SW480 (cell line): ENCODE measurements around the gene HIF1AN.
"Not testable (repeated sequence)": the region's sequence is repeated elsewhere in the genome, so short reads cannot be mapped to it uniquely, and the experiment has no call there.

Source experiments
- DNase-seq: peaks from one replicate; pipeline ENCODE4 v3.0.0-alpha.2; 2016; ENCODE audit warnings: low spot score

The HIF1AN gene

DNA sequence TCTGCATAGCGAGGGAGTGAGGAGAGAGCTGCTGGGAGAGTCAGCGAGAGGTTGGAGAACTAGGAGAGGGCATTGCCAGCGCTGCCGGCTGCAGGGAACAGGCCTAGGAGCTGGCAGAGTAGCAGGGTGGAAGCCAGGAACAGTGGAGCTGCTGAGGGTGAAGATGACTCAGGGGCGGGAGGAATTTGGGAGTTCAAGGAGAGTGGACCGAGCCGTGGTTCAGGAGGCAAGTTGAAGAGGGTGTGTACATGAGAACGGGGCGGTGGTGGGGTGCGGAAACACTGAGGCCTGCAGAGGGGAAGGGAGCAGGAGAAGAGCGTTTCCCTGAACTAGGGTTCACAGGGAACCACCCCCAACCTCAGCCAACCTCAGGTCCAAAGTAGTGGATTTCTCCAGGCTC is 31.5 kb downstream of the HIF1AN start:
- no peak for DNase-seq

DNA sequence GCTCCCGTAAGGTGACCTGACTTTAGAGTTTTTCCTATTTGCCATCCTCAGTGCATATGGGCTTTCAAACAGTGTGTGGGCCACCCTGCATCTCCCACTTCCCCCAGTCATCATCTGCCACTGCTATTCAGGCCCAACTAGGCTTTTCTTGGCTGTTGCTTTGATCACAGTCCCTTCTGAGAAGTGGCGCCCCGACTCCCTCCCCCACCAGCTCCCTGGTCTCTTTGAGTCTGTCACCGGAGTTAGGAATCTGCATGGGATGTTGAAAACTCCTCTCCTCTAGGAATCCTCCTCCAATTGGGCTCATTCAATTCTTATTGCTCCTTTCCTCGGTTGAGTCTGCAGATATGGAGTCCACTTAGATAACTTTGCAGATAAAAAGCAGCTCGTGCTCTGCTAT is 32.1 kb downstream of the HIF1AN start:
- DNase-seq: no peak

DNA sequence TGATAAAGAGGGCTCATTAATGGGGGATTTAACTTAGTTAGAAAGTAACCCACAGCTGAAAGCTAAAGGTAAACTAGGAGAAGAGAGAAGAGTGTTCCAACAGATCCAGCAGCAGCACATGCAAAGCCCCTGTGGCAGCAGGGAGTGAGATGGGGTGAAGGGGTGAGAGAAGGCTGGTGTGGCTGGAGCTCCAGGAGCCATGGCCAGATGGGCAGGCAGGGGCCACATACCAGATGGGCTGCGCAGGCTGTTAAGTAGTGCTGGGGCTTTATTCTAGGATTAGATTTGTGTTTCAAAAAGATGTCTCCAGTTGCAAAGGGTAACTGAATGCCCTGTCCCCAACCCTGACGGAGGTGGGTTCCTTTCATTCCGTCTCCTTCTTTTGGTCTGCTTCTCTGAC is 33.2 kb downstream of the HIF1AN start:
- DNase-seq: no peak

DNA sequence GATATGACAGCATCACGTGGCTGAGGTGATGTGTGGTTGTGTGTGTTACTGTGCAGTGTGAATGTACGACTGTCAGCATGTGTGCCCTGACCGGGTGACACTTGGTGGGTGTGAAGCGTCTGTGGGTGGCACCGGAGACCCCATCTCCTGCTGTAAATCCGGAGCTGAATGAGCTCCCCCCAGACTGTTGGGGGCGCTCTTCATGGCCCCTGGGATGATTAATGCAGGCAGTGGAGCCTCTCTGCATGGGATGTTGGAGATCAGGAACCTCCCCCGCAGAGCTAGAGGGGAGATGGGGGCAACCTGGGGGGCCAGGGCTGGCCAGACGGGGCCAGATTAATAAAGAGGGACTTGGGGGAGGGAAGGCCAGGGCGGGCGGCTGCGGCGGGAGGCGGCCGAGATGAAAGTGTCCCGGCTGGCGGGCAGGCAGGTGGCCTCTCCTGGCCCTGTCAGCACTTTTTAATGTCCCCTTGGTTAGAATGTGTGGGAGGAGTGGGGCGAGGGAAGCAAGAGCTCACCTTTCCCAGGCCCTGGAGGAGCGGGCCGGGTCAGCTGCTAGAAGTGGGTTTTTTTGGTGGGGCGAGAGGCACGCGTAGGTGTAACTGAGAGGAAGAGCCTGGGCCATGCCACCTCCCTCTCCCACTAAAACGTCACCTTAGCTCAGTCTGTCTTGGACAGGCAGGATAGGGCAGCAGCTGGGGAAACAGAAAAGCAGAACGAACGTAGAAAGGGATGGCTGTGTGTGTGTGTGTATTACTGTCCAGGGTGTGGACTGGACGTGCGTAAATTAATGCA is 34.1 kb downstream of the HIF1AN start:
- peak; percentile 54 for DNase-seq

DNA sequence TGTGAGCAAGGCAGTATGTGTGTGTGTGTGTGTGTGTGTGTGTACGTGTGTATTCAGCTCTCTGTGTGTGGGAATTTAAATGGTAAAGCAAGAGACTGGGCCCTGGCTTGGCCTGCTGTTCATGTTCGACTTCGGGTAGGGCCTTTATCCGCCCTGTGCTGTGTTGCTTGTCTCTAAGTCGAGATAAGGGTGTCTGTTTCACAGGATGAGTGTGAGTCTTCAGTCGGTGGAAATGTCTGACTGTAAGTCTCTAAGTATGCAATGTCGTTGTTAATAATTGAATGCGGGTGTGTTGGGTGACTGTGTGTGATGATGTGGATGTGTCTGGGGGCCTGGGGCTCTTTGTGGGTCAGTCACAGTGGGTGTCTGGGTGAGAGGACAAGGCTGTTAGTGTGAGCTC is 34.8 kb downstream of the HIF1AN start:
- no peak for DNase-seq

DNA sequence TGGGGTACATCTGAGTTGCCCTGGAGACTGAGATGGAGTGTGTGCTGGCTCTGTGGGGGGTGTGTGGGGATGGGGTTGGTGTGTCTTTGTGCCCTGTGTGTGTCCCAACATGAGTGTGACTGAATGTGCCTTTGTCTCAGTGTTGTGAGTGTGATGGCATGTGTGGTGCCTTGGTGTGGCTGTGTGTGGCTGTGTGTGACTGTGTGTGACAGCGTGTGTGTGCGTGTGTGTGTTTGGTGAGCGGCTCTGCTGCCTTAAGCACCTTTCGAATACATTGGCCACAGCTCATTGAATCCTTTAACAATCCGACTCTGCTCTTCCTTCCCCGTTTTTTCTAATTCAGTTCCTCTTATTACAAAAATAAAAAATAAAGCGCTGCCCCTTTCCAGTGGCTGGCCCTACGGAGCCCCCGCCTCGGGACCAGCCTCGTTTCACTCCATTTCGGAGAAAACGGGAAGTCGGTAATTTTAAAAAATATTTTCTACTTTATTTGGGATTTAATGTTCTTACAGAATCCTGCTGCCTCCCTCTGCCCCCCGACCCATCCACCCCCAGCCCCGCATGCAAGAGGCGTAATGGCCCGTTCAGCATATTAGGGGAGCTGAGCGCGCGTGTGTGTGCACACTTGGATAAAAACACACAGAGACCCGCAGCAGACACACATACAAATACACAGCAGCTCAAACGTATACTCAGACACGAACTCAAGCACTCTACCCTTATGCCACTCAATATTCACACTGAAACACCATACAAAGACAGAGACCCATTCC is 35.5 kb downstream of the HIF1AN start:
- no peak for DNase-seq

DNA sequence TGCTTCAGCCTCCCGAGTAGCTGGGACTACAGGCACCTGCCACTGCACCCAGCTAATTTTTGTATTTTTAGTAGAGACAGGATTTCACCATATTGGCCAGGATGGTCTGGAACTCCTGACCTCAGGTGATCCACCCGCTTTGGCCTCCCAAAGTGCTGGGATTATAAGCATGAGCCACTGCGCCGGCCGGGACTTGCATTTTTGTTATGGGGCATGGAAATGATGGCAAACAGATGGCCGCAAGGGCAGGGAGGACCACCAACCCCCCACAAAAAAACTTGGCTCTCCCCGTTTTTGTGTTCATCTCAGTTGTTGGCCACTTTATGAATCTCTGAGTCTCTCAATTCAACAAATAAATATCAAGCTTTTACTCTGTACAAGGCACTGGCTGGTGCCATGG is 39.4 kb downstream of the HIF1AN start:
- DNase-seq: not testable (repeated sequence)

DNA sequence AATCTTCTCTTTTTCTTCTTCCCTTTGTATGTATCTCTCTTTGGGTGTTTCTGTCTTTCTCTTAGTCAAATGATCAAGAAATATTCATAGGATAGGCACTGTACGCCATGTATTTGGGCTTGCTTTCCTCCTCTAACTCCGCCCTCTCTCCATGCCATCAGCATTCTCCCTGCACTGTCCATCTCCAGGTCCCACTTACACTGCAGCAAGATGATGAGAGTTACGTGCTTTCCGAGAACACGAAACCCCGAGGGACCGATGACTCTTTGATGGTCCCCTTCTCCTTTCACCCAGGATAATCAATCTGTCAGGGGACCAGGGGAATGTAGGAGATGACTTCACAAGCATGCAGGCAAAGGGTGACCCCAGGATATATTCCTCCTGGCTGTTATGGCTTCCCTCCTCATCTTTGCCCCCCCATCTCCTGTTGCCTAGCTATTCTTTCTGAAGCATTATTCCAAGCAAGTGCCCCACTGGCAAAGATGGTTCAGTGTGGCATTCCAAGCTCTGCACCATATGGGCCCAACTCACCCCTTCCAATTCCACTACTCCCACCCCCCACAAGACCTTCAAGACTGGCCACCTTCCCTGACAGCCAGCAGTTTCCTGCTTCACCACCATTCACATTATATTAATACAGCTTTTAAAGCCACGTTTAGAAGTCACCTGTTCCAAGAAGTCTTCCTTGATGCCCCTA is 40.0 kb downstream of the HIF1AN start:
- no peak for DNase-seq

DNA sequence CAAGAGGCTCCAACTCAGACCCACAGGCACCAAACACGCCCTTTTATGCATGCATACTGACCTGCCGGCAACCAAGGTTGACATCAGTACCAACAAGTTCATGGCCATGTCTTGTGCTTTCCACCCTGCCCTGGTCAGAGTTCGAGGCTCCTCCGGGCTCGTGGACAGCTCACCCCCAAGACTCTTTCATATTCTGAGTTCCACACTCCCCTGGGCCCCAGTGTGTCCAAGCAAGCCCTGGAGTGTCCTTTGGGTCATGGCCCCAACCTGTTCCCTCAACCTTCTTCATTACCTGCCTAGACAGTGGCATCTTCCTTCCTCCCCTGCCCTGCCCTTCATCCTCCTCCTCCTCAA is 40.5 kb downstream of the HIF1AN start:
- DNase-seq: no peak

DNA sequence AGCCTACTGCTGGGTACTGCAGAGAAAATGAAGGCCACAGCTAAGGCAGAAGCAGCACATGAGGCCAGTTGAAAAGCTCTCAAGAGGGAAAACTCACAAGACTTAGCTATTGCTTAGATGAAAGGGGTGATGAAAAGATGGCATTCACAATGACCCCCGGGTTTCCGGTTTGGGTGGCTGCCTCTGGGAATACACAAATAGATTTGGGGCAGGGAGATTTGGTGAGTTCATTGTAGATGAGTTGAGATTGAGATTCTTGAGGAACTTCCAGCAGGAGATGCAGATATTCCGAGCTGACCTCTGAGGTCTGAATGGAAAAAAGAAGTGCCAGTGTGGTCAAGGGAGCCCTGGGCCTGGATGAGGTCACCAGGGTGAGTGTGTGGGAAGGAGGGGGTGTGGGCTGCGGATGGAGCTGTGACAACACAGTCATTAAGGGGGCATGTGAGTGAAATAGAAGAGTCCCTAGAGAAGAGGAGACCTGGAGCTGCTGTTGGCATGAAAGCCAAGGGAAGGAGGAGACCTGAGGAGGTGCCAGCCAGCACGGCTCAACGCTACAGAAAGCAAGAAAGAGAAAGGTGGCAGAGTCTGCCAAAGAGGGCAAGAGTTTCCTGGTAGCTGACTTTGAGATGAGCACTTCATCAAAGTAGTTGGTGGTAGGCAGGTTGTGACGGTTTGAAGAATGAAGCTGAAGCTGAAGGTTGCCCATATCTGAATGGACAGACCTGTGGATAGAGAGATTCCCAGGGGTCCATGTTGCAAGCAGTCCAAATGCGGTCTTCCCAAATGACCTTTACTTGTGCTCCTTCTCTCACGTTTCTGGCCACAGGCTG is 43.7 kb downstream of the HIF1AN start:
- no peak for DNase-seq

DNA sequence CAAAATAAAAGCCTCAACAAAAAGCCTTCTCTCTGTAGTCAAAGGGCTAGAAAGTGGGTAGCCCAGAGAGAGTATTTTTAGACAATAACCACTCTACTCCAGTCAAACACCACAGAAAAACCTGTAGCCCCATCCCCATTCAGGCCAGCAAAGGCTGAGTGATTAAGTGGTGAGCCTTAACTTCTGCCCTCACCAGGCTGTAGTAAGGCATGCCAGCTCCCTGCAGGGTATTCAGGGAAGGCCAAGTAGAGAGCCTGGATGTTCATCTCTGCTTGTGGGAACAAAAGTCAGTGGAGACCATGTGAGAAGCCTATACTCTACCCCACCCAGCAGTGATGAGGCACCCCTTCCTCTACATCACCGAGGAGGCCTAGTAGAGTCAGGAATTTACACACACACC is 51.2 kb downstream of the HIF1AN start:
- DNase-seq: no peak

DNA sequence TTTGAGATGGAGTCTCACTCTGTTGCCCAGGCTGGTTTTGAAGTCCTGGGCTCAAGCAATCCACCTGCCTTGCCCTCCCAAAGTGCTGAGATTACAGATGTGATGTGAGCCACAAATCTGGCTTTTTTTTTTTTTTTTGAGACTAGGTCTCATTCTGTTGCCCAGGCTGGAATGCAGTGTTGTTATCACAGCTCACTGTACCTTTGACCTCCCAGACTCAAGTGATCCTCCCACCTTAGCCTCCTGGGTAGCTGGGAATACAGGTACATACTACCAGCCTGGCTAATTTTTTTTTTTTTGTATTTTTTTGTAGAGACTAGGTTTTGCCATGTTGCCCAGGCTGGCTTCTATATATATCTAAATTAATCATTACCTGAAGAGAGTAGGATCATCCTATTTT is 62.4 kb downstream of the HIF1AN start:
- DNase-seq: no peak

DNA sequence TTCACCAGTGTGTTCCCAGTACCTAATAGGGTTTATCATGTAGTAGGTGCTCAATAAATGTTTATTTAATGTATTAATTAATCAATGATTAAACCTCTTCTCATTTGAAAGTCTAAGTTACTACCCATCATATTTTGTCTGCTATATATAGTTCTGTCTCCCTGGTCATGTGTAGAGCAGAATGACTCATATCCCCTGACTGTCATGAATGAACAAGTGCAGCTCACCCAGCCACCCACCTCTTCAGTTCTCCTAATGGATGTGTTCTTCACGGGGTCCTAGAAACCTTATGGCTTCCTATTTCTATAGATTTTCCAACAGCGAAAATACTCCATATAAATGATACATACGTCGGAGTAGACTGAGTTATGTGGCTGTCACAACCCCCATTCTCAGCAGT is 64.5 kb downstream of the HIF1AN start:
- peak; percentile 16 for DNase-seq

DNA sequence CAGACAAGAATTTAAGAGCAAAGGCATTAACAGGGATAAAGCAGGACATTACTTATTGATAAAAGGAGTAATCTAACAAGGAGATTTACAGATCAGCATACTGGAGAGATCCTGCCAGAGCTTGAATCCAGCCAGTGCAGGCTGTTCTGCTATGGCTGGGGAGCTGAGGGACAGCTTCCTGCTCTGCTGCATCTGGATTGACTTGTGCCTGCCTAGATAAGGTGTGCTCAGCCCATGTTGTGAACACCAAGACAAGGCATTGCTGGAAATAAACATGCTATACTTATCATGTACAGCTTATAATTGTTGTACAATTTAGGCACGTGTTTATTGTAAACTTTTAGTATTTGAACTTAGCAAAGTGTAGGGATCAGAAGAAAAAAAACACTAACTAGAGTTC is 71.7 kb downstream of the HIF1AN start:
- DNase-seq: no peak
